RWPE1 (cell line): ENCODE results near the gene HK1.
A peak's percentile ranks its signal among the peaks of the same experiment; 100 is the strongest.

ENCODE experiments used
- CTCF ChIA-PET: fragments of 350-600 bp; sonication (Branson Sonifier 250); formaldehyde crosslinking; extraction: SDS; loops from one replicate; lab custom pipeline; 2021; lab: Yijun Ruan, JAX
- POLR2A ChIA-PET: fragments of 400-600 bp; formaldehyde crosslinking; extraction: SDS; loops from one replicate; lab custom pipeline; 2020; ENCODE audit warnings: antibody characterized with exemption; ENCODE audit not compliant: low non-redundant PET; lab: Yijun Ruan, JAX
- DNase-seq: peaks from one replicate; pipeline ENCODE4 v3.0.0; 2012; ENCODE audit warnings: low spot score
- H3K27ac ChIP-seq: fragments of 450-650 bp; 2 replicates; pipeline ENCODE4 v1.5.1; 2017
- TF ChIP-seq, protein P1 (sequence below): fragments of 450-650 bp; conservative IDR thresholded peaks from 2 replicates; pipeline ENCODE4 v1.5.1; 2017; ENCODE audit warnings: low read depth, mild to moderate bottlenecking

HK1 gene

DNA sequence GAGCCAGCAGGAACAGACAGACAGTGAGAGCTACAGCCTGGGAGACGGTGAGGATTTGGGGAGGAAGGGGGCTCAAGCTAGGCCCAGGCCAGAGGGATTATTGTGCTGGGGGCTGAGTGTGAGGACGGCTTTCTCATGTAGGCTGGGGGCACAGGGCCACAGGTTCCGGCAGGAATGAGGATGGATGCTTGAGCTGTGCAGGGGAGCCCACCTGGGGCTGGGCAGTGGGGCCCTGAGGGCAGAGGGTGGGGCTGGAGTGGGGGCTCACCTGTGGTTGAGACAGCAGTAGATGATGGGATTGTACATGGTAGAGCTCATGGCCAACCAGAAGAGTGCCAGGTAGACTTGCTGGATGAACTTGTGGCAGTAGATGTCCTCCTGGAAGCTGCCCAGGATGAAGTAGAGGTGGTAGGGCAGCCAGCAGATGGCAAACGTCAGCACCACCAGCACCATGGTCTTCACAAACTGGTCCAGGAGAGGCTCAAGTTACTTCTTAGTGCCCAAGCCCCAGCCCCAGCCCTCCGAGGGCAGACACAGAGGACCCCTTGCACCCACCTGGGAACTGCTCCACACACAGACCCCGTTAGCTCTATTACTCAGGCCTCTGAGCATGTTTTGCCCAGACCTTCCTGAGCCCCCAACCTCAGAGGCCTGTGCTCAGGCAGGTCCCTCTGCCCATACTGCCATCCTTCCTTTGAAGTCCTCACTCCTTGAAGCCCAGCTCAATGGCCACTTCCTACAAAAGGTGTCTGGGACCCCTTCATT lies 128.7 kb downstream of the HK1 start:
- POLR2A ChIA-PET = no interaction called here
- CTCF ChIA-PET = interaction anchor here (0.6 to 2.1 kb wide), 10 partner anchors 8 to 237 kb away, joined by 3 to 26 read pairs (median 3); no protein-coding TSS in a partner anchor
- peak overlapping the region; percentile 78 for H3K27ac ChIP-seq
- no peak for DNase-seq
- TF ChIP-seq, protein P1, sequence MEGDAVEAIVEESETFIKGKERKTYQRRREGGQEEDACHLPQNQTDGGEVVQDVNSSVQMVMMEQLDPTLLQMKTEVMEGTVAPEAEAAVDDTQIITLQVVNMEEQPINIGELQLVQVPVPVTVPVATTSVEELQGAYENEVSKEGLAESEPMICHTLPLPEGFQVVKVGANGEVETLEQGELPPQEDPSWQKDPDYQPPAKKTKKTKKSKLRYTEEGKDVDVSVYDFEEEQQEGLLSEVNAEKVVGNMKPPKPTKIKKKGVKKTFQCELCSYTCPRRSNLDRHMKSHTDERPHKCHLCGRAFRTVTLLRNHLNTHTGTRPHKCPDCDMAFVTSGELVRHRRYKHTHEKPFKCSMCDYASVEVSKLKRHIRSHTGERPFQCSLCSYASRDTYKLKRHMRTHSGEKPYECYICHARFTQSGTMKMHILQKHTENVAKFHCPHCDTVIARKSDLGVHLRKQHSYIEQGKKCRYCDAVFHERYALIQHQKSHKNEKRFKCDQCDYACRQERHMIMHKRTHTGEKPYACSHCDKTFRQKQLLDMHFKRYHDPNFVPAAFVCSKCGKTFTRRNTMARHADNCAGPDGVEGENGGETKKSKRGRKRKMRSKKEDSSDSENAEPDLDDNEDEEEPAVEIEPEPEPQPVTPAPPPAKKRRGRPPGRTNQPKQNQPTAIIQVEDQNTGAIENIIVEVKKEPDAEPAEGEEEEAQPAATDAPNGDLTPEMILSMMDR = no peak

DNA sequence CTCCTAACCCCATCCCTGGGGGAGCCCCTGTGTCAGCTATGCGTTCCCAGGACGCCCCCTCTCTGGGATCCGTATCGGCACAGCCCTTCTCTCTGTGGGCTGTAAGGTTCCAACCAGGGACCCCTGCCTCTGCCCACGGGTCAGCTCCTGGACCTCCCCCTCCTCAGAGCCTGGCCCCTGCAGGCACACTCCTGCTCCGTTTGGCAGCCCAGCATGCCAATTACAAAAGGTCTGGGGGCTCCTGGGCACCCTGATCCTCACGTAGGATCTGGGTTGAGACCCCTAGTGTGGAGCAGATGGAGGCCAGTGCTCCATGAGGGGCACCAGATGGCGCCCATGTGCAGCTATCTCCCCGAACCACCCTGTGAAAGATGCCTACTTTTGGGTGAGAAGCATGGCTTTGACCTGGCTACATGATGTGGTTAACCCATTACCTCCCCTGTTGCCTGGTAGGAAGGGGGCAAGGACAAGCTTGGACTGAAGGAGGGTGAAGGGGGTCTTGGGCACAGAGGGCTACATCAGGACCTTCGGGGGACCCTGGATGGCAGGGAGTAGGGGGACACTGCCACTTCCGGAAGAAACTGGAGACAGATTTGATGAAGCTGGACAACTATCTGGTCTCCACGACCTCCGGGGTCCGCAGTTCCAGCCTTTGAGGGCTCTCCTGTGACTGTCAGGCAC lies 129.5 kb downstream of the HK1 start:
- CTCF ChIA-PET = interaction anchor here (0.5 to 2.1 kb wide), 40 partner anchors 8 to 1181 kb away, joined by 3 to 26 read pairs (median 3); no protein-coding TSS in a partner anchor
- POLR2A ChIA-PET = interaction anchor here (0.6 kb wide), 1 partner anchor 31 kb away, joined by 3 read pairs; no protein-coding TSS in a partner anchor
- DNase-seq = no peak
- TF ChIP-seq, protein P1 = no peak
- H3K27ac ChIP-seq = peak overlapping the region; percentile 78

DNA sequence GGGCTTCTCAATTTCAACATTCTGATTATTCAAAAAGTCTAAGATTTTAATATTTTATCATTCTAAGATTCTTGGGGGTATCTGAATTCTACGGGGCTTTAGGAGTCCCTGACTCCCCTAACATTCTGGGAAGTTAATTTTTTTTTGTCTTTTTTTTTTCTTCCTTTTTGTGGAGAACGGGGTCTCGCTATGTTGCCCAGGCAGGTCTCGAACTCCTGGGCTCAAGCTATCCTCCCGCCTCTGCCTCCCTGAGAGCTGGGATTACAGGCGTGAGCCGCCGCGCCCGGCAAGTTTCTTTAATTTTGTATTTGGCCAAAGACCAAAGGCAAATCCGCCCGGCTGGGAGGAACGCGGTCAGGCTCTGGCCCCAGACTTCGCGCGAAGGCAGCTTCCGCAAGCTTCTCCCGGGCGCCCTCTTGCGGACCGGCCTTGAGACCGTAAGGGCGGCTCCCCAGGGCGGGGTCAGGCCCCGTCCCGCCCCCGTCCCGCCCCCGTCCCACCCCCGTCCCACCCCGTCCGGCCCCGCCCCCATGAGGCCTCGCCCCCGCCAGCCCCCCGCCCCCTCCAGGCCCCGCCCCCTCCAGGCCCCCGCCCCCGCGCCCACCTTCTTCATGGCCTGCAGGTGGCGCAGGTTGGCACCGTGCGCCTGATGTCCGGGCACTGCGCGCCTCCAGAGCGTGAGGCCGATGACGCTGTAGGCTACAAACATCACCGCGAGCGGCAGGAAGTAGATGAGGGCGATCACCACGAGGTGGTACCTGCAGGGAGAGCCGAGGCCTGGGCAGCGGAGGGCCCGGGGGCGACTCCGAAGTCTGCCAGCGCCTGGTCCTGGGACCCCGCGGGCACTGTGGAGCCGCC lies 130.3 kb downstream of the HK1 start:
- DNase-seq = peak; percentile 97
- TF ChIP-seq, protein P1 = peak; percentile 79
- CTCF ChIA-PET = interaction anchor here (0.5 to 2.1 kb wide), 35 partner anchors 9 to 1180 kb away, joined by 3 to 26 read pairs (median 3); no protein-coding TSS in a partner anchor
- H3K27ac ChIP-seq = peak overlapping the region; percentile 78
- POLR2A ChIA-PET = interaction anchor here (0.6 kb wide), 1 partner anchor 32 kb away, joined by 3 read pairs; no protein-coding TSS in a partner anchor

DNA sequence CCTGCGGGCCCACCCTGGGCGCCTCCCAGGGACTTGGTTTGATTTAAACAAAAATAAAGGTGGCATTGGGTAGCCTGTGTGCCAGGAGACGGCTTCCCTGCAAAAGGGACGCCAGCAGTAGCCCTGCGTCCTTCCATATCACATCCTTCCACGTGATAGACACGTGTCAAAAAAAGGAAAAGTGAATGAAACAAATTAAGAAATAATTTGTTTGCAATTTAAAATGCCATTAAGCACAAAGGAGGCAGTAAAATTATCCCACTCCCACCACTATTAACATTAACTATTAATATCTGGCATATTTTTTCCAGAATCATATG lies 130.8 kb downstream of the HK1 start:
- peak overlapping the region; percentile 78 for H3K27ac ChIP-seq
- ChIA-PET POLR2A (no interaction called here), CTCF (interaction anchor here (1.0 to 1.2 kb wide), 4 partner anchors 17 to 404 kb away, joined by 4 to 6 read pairs (median 4); no protein-coding TSS in a partner anchor)
- TF ChIP-seq, protein P1 = no peak
- no peak for DNase-seq

DNA sequence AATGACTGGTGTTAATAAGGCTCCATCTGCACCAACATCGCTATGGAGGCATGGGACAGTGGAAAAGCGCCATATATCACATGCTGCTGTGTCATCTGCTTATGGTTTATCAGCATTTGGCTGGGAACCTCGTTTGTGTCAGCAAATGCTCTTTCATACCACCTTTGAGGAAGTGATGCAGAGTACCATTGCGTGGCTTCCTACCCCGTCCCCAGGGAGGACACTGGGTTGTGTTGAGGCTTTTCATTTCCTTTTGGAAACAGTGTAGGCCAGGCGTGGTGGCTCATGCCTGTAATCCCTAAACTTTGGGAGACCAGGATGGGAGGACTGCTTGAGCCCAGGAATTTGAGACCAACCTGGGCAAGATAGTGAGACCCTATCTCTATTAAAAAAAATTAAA lies 131.7 kb downstream of the HK1 start:
- CTCF ChIA-PET = no interaction called here
- TF ChIP-seq, protein P1 = no peak
- POLR2A ChIA-PET = no interaction called here
- H3K27ac ChIP-seq = no peak overlapping the region
- DNase-seq = no peak
